ENCODE measurements around the gene NTRK2.

DNA sequence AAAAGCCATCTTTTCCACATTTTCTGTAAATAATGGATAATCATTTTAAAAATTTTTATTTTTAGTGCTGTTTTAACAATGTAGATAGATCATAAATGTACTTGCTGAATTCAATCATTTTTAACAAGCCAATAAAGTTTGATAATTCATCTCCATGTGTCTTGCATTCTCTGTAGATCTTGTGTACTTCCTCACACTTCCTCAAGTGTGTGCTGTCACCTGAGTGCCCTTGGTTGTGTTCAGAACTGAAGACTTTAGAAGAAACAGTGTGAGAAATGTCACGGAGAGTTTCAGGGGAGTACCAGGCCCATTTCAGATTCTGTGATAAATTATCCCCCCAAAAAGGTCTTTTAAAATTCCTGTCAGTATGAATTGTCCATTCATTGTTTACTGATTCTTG is 146.0 kb downstream of the NTRK2 start:
- TF ChIP-seq, protein P1, sequence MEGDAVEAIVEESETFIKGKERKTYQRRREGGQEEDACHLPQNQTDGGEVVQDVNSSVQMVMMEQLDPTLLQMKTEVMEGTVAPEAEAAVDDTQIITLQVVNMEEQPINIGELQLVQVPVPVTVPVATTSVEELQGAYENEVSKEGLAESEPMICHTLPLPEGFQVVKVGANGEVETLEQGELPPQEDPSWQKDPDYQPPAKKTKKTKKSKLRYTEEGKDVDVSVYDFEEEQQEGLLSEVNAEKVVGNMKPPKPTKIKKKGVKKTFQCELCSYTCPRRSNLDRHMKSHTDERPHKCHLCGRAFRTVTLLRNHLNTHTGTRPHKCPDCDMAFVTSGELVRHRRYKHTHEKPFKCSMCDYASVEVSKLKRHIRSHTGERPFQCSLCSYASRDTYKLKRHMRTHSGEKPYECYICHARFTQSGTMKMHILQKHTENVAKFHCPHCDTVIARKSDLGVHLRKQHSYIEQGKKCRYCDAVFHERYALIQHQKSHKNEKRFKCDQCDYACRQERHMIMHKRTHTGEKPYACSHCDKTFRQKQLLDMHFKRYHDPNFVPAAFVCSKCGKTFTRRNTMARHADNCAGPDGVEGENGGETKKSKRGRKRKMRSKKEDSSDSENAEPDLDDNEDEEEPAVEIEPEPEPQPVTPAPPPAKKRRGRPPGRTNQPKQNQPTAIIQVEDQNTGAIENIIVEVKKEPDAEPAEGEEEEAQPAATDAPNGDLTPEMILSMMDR (tag by site-specific recombination; IDR thresholded peaks at IDR 0.05): no peak
- no peak for TF ChIP-seq YY1 (tag by site-specific recombination; IDR thresholded peaks at IDR 0.05)
- no peak for TF ChIP-seq ZNF560 (tag by site-specific recombination; IDR thresholded peaks at IDR 0.05; ENCODE audit: borderline replicate concordance)
- TF ChIP-seq ZNF221 (tag by site-specific recombination; IDR thresholded peaks at IDR 0.05; ENCODE audit: borderline replicate concordance): no peak
- TF ChIP-seq ZNF239 (tag by site-specific recombination; IDR thresholded peaks at IDR 0.05): no peak
- TF ChIP-seq, protein P2, sequence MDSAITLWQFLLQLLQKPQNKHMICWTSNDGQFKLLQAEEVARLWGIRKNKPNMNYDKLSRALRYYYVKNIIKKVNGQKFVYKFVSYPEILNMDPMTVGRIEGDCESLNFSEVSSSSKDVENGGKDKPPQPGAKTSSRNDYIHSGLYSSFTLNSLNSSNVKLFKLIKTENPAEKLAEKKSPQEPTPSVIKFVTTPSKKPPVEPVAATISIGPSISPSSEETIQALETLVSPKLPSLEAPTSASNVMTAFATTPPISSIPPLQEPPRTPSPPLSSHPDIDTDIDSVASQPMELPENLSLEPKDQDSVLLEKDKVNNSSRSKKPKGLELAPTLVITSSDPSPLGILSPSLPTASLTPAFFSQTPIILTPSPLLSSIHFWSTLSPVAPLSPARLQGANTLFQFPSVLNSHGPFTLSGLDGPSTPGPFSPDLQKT (IDR thresholded peaks at IDR 0.05; ENCODE audit: borderline replicate concordance, low read depth, low read length): no peak
- TF ChIP-seq HOXA7 (CRISPR knock-in tag; IDR thresholded peaks at IDR 0.05; ENCODE audit: borderline replicate concordance): no peak
- TF ChIP-seq ZNF768 (tag by site-specific recombination; IDR thresholded peaks at IDR 0.05): no peak
- TF ChIP-seq, protein P3, sequence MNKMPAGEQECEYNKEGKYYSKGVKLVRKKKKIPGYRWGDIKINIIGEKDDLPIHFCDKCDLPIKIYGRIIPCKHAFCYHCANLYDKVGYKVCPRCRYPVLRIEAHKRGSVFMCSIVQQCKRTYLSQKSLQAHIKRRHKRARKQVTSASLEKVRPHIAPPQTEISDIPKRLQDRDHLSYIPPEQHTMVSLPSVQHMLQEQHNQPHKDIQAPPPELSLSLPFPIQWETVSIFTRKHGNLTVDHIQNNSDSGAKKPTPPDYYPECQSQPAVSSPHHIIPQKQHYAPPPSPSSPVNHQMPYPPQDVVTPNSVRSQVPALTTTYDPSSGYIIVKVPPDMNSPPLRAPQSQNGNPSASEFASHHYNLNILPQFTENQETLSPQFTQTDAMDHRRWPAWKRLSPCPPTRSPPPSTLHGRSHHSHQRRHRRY (tag by site-specific recombination; IDR thresholded peaks at IDR 0.05): no peak

Data from HEK293 (cell line).